SK-N-SH treated with all-trans-retinoic acid at 6 μM for 48 hours (cell line): ENCODE measurements around the gene KREMEN1.

ENCODE experiments used
- ATAC-seq: fragments of 200-7000 bp; cut with Tn5 transposase; 3 replicates; pipeline ENCODE4 v1.9.1; 2020; ENCODE audit warnings: mild to moderate bottlenecking, moderate library complexity
- BACH2 ChIP-seq: fragments of 250-450 bp; sonication (Bioruptor Pico); IDR thresholded peaks from 2 replicates; pipeline ENCODE4 v1.9.0; 2021; ENCODE audit warnings: mild to moderate bottlenecking, borderline replicate concordance
- CSDC2 ChIP-seq: fragments of 250-450 bp; sonication (Bioruptor Pico); IDR thresholded peaks from 2 replicates; pipeline ENCODE4 v1.5.0; 2020; ENCODE audit warnings: mild to moderate bottlenecking, moderate library complexity
- ESRRG ChIP-seq: fragments of 250-450 bp; sonication (Bioruptor Pico); IDR thresholded peaks from 2 replicates; pipeline ENCODE4 v1.6.1; 2021; ENCODE audit warnings: mild to moderate bottlenecking
- GLIS3 ChIP-seq: fragments of 250-450 bp; sonication (Bioruptor Pico); IDR thresholded peaks from 2 replicates; pipeline ENCODE4 v1.5.0; 2020; ENCODE audit warnings: mild to moderate bottlenecking, moderate library complexity
- ISL1 ChIP-seq: fragments of 250-450 bp; sonication (Bioruptor Pico); IDR thresholded peaks from 2 replicates; pipeline ENCODE4 v2.1.2; 2022; ENCODE audit warnings: mild to moderate bottlenecking, moderate library complexity
- OSR1 ChIP-seq: fragments of 250-450 bp; sonication (Bioruptor Pico); IDR thresholded peaks from 2 replicates; pipeline ENCODE4 v1.8.0; 2022; ENCODE audit warnings: moderate library complexity, mild to moderate bottlenecking, inconsistent platforms
- PATZ1 ChIP-seq: fragments of 250-450 bp; sonication (Bioruptor Pico); IDR thresholded peaks from 2 replicates; pipeline ENCODE4 v1.8.0; 2020; ENCODE audit warnings: mild to moderate bottlenecking, moderate library complexity, borderline replicate concordance
- POU6F1 ChIP-seq: fragments of 250-450 bp; sonication (Bioruptor Pico); IDR thresholded peaks from 2 replicates; pipeline ENCODE4 v1.8.0; 2021; ENCODE audit warnings: low read depth, mild to moderate bottlenecking, moderate library complexity, borderline replicate concordance
- PPARA ChIP-seq: fragments of 250-450 bp; sonication (Bioruptor Pico); IDR thresholded peaks from 2 replicates; pipeline ENCODE4 v1.5.0; 2020; ENCODE audit warnings: mild to moderate bottlenecking, borderline replicate concordance
- RARB ChIP-seq: fragments of 250-450 bp; sonication (Bioruptor Pico); IDR thresholded peaks from 2 replicates; pipeline ENCODE4 v1.8.0; 2021; ENCODE audit warnings: mild to moderate bottlenecking, moderate library complexity
- SNAI2 ChIP-seq: fragments of 250-450 bp; sonication (Bioruptor Pico); IDR thresholded peaks from 2 replicates; pipeline ENCODE4 v1.5.0; 2020; ENCODE audit warnings: mild to moderate bottlenecking, moderate library complexity
- TCF4 ChIP-seq: fragments of 250-450 bp; sonication (Bioruptor Pico); IDR thresholded peaks from 2 replicates; pipeline ENCODE4 v1.8.0; 2021; ENCODE audit warnings: mild to moderate bottlenecking, moderate library complexity, borderline replicate concordance
- TOX ChIP-seq: fragments of 250-450 bp; sonication (Bioruptor Pico); IDR thresholded peaks from 2 replicates; pipeline ENCODE4 v1.8.0; 2021; ENCODE audit warnings: mild to moderate bottlenecking, moderate library complexity, borderline replicate concordance
- TSHZ2 ChIP-seq: fragments of 250-450 bp; sonication (Bioruptor Pico); IDR thresholded peaks from 2 replicates; pipeline ENCODE4 v1.5.0; 2020; ENCODE audit warnings: mild to moderate bottlenecking, moderate library complexity
- ZC3H10 ChIP-seq: fragments of 250-450 bp; sonication (Bioruptor Pico); IDR thresholded peaks from 2 replicates; pipeline ENCODE4 v1.5.1; 2021; ENCODE audit warnings: mild to moderate bottlenecking, moderate library complexity
- ZFP3 ChIP-seq: fragments of 250-450 bp; sonication (Bioruptor Pico); IDR thresholded peaks from 2 replicates; pipeline ENCODE4 v1.5.0; 2020; ENCODE audit warnings: mild to moderate bottlenecking, moderate library complexity
- ZFP30 ChIP-seq: fragments of 450-650 bp; formaldehyde crosslinking; IDR thresholded peaks from 2 replicates; pipeline ENCODE4 v1.5.0; 2022; ENCODE audit warnings: mild to moderate bottlenecking, moderate library complexity
- ZNF565 ChIP-seq: fragments of 450-650 bp; formaldehyde crosslinking; conservative IDR thresholded peaks from 2 replicates; pipeline ENCODE4 v1.5.0; 2020; ENCODE audit warnings: low read depth, mild to moderate bottlenecking, moderate library complexity
- ZNF70 ChIP-seq: fragments of 450-650 bp; formaldehyde crosslinking; IDR thresholded peaks from 2 replicates; pipeline ENCODE4 v1.5.0; 2020; ENCODE audit warnings: mild to moderate bottlenecking, moderate library complexity

Gene KREMEN1

GRCh38 chr22:29073618-29074275, 912 bp downstream of the KREMEN1 start:
- TF ChIP-seq BACH2 (CRISPR knock-in tag) (no peak), ZNF565 (no peak), TSHZ2 (CRISPR knock-in tag) (no peak), PATZ1 (CRISPR knock-in tag) (no peak), ESRRG (CRISPR knock-in tag) (no peak), ZFP30 (CRISPR knock-in tag) (no peak), TCF4 (CRISPR knock-in tag) (no peak)
- ATAC-seq = no peak

- ATAC-seq = no peak
- no peak for TF ChIP-seq SNAI2 (CRISPR knock-in tag)
- no peak for TF ChIP-seq OSR1
- TF ChIP-seq, all 23 proteins: peak for 0
These were observed 1.5 kb downstream of the KREMEN1 start for GRCh38 chr22:29074276-29074772.

- no peak for ATAC-seq
- TF ChIP-seq ZC3H10 (CRISPR knock-in tag) = no peak
- TF ChIP-seq POU6F1 = no peak
- TF ChIP-seq PPARA (CRISPR knock-in tag) = no peak
- no peak for TF ChIP-seq ZNF565
- no peak for TF ChIP-seq ZFP3
- TF ChIP-seq ZNF70 (CRISPR knock-in tag) = no peak
- TF ChIP-seq ISL1 (CRISPR knock-in tag) = no peak
- no peak for TF ChIP-seq OSR1
- TF ChIP-seq ZFP30 (CRISPR knock-in tag) = no peak
- no peak for TF ChIP-seq RARB
These were observed 5.4 kb downstream of the KREMEN1 start for GRCh38 chr22:29078036-29078868.

- ATAC-seq = no peak
- no peak for TF ChIP-seq CSDC2 (CRISPR knock-in tag)
- no peak for TF ChIP-seq OSR1
- TF ChIP-seq GLIS3 = no peak
- TF ChIP-seq PPARA (CRISPR knock-in tag) = no peak
- TF ChIP-seq PATZ1 (CRISPR knock-in tag) = no peak
- no peak for TF ChIP-seq ZNF70 (CRISPR knock-in tag)
- no peak for TF ChIP-seq ZFP3
- no peak for TF ChIP-seq TOX (CRISPR knock-in tag)
- TF ChIP-seq BACH2 (CRISPR knock-in tag) = no peak
- TF ChIP-seq POU6F1 = no peak
- TF ChIP-seq ZFP30 (CRISPR knock-in tag) = no peak
- TF ChIP-seq ZNF565 = no peak
These were observed 6.0 kb downstream of the KREMEN1 start for GRCh38 chr22:29078869-29079207.
